ENCODE results near the gene ZBTB1. TPM values are rescaled to one million over a fixed set of nuclear protein-coding genes. Genes with fewer than 3 reads are reported as not detected.
A peak's percentile ranks its signal among the peaks of the same experiment; 100 is the strongest.

The ZBTB1 gene
- total RNA-seq, result 100 to 1,000 TPM in 1 of 2 donors, 10 to 100 TPM in 1; 75.6 to 154 TPM

GRCh38 chr14:64504310-64504896 is at the start of gene ZBTB1:
ZBTB1 (plus strand) TSS chr14:64504770; CDS start chr14:64521505, 16,735 bp downstream.
- peak within 1 kb of the TSS; percentile 97 for H3K27ac Mint-ChIP-seq
- H3K36me3 Mint-ChIP-seq (ENCODE audit: low read depth), result peaks cover 98% of the 10 kb centered on the region
- peak within 1 kb of the TSS; percentile 91 for H3K4me3 Mint-ChIP-seq
- peaks cover 29% of the 10 kb centered on the region for H3K4me1 Mint-ChIP-seq
- ATAC-seq (replicated peaks), result peak; percentile 45
- no peaks in the 10 kb centered on the region for H3K9me3 Mint-ChIP-seq
- no peaks in the 10 kb centered on the region for H3K27me3 Mint-ChIP-seq

GRCh38 chr14:64459405-64460136 is 45.0 kb upstream of the ZBTB1 start:
- no peaks in the 10 kb centered on the region for H3K27me3 Mint-ChIP-seq
- no peak overlapping the region for H3K27ac Mint-ChIP-seq
- no peak overlapping the region for H3K4me3 Mint-ChIP-seq
- ATAC-seq (replicated peaks), result no peak
- H3K4me1 Mint-ChIP-seq, result no peaks in the 10 kb centered on the region
- H3K9me3 Mint-ChIP-seq, result no peaks in the 10 kb centered on the region
- peaks cover 86% of the 10 kb centered on the region for H3K36me3 Mint-ChIP-seq (ENCODE audit: low read depth)

- no peak for ATAC-seq (replicated peaks)
- peaks cover 10% of the 10 kb centered on the region for H3K4me1 Mint-ChIP-seq
- H3K36me3 Mint-ChIP-seq (ENCODE audit: low read depth), result peaks cover 79% of the 10 kb centered on the region
- no peak overlapping the region for H3K4me3 Mint-ChIP-seq
- H3K9me3 Mint-ChIP-seq, result no peaks in the 10 kb centered on the region
- H3K27me3 Mint-ChIP-seq, result no peaks in the 10 kb centered on the region
- H3K27ac Mint-ChIP-seq, result no peak overlapping the region
Observed at GRCh38 chr14:64461221-64461620, 43.3 kb upstream of the ZBTB1 start.

GRCh38 chr14:64463195-64463594 is 41.4 kb upstream of the ZBTB1 start:
- Mint-ChIP-seq H3K27ac (no peak overlapping the region), H3K4me3 (no peak overlapping the region), H3K36me3 (ENCODE audit: low read depth) (peaks cover 60% of the 10 kb centered on the region), H3K4me1 (peaks cover 20% of the 10 kb centered on the region), H3K9me3 (no peaks in the 10 kb centered on the region), H3K27me3 (no peaks in the 10 kb centered on the region)
- no peak for ATAC-seq (replicated peaks)

GRCh38 chr14:64463873-64464272 is 40.7 kb upstream of the ZBTB1 start:
- H3K27me3 Mint-ChIP-seq, result no peaks in the 10 kb centered on the region
- H3K4me3 Mint-ChIP-seq, result no peak overlapping the region
- H3K36me3 Mint-ChIP-seq (ENCODE audit: low read depth), result peaks cover 53% of the 10 kb centered on the region
- ATAC-seq (replicated peaks), result no peak
- no peaks in the 10 kb centered on the region for H3K9me3 Mint-ChIP-seq
- no peak overlapping the region for H3K27ac Mint-ChIP-seq
- H3K4me1 Mint-ChIP-seq, result peaks cover 26% of the 10 kb centered on the region

- H3K27ac Mint-ChIP-seq, result peak overlapping the region; percentile 84
- H3K9me3 Mint-ChIP-seq, result no peaks in the 10 kb centered on the region
- peak overlapping the region; percentile 79 for H3K4me3 Mint-ChIP-seq
- H3K27me3 Mint-ChIP-seq, result no peaks in the 10 kb centered on the region
- peak; percentile 17 for ATAC-seq (replicated peaks)
- H3K4me1 Mint-ChIP-seq, result peaks cover 28% of the 10 kb centered on the region
- H3K36me3 Mint-ChIP-seq (ENCODE audit: low read depth), result peaks cover 45% of the 10 kb centered on the region
Observed at GRCh38 chr14:64464651-64465050, 39.9 kb upstream of the ZBTB1 start.

GRCh38 chr14:64465191-64465822 is 39.3 kb upstream of the ZBTB1 start, which contains the start of gene AKAP5:
AKAP5 (plus strand) TSS chr14:64465499; CDS start chr14:64468395, 2,896 bp downstream.
- Mint-ChIP-seq H3K27ac (peak within 1 kb of the TSS; percentile 84), H3K9me3 (no peaks in the 10 kb centered on the region), H3K4me1 (peaks cover 28% of the 10 kb centered on the region), H3K36me3 (ENCODE audit: low read depth) (peaks cover 39% of the 10 kb centered on the region), H3K27me3 (no peaks in the 10 kb centered on the region), H3K4me3 (peak within 1 kb of the TSS; percentile 88)
- ATAC-seq (replicated peaks), result peak; percentile 79

GRCh38 chr14:64465831-64466554 is 38.6 kb upstream of the ZBTB1 start:
- H3K4me1 Mint-ChIP-seq, result peaks cover 28% of the 10 kb centered on the region
- H3K9me3 Mint-ChIP-seq, result no peaks in the 10 kb centered on the region
- peak overlapping the region; percentile 62 for H3K27ac Mint-ChIP-seq
- peaks cover 36% of the 10 kb centered on the region for H3K36me3 Mint-ChIP-seq (ENCODE audit: low read depth)
- no peaks in the 10 kb centered on the region for H3K27me3 Mint-ChIP-seq
- H3K4me3 Mint-ChIP-seq, result peak overlapping the region; percentile 88
- peak; percentile 11 for ATAC-seq (replicated peaks)

GRCh38 chr14:64467101-64467500 is 37.5 kb upstream of the ZBTB1 start:
- Mint-ChIP-seq H3K4me1 (peaks cover 28% of the 10 kb centered on the region), H3K9me3 (no peaks in the 10 kb centered on the region), H3K27me3 (no peaks in the 10 kb centered on the region), H3K4me3 (peak overlapping the region; percentile 9), H3K27ac (no peak overlapping the region), H3K36me3 (ENCODE audit: low read depth) (peaks cover 44% of the 10 kb centered on the region)
- ATAC-seq (replicated peaks), result no peak

- Mint-ChIP-seq H3K27ac (no peak overlapping the region), H3K27me3 (no peaks in the 10 kb centered on the region)
Observed at GRCh38 chr14:64467566-64467965, 37.0 kb upstream of the ZBTB1 start.

GRCh38 chr14:64468451-64468850 is 36.1 kb upstream of the ZBTB1 start:
- peak overlapping the region; percentile 1 for H3K4me3 Mint-ChIP-seq
- peaks cover 35% of the 10 kb centered on the region for H3K36me3 Mint-ChIP-seq (ENCODE audit: low read depth)
- no peaks in the 10 kb centered on the region for H3K27me3 Mint-ChIP-seq
- no peak for ATAC-seq (replicated peaks)
- peak overlapping the region; percentile 10 for H3K27ac Mint-ChIP-seq
- peaks cover 28% of the 10 kb centered on the region for H3K4me1 Mint-ChIP-seq
- H3K9me3 Mint-ChIP-seq, result no peaks in the 10 kb centered on the region

More at GRCh38 chr14:64467566-64467965, 37.0 kb upstream of the ZBTB1 start:
- no peaks in the 10 kb centered on the region for H3K9me3 Mint-ChIP-seq
- H3K4me1 Mint-ChIP-seq, result peaks cover 28% of the 10 kb centered on the region
- peaks cover 44% of the 10 kb centered on the region for H3K36me3 Mint-ChIP-seq (ENCODE audit: low read depth)
- H3K4me3 Mint-ChIP-seq, result peak overlapping the region; percentile 9
- ATAC-seq (replicated peaks), result no peak

- Mint-ChIP-seq H3K9me3 (no peaks in the 10 kb centered on the region), H3K4me1 (peaks cover 12% of the 10 kb centered on the region), H3K36me3 (ENCODE audit: low read depth) (peaks cover 53% of the 10 kb centered on the region), H3K4me3 (peak overlapping the region; percentile 2), H3K27me3 (no peaks in the 10 kb centered on the region), H3K27ac (no peak overlapping the region)
- ATAC-seq (replicated peaks), result peak; percentile 37
Observed at GRCh38 chr14:64474041-64474440, 30.5 kb upstream of the ZBTB1 start.

- ATAC-seq (replicated peaks), result peak; percentile 66
- H3K9me3 Mint-ChIP-seq, result no peaks in the 10 kb centered on the region
- peak overlapping the region; percentile 11 for H3K4me3 Mint-ChIP-seq
- H3K27me3 Mint-ChIP-seq, result no peaks in the 10 kb centered on the region
- no peak overlapping the region for H3K27ac Mint-ChIP-seq
- H3K36me3 Mint-ChIP-seq (ENCODE audit: low read depth), result peaks cover 59% of the 10 kb centered on the region
- peaks cover 11% of the 10 kb centered on the region for H3K4me1 Mint-ChIP-seq
Observed at GRCh38 chr14:64474698-64475097, 29.9 kb upstream of the ZBTB1 start.

GRCh38 chr14:64475585-64476273 is 28.8 kb upstream of the ZBTB1 start:
- Mint-ChIP-seq H3K36me3 (ENCODE audit: low read depth) (peaks cover 64% of the 10 kb centered on the region), H3K4me3 (no peak overlapping the region), H3K27ac (no peak overlapping the region), H3K9me3 (no peaks in the 10 kb centered on the region), H3K4me1 (peaks cover 11% of the 10 kb centered on the region), H3K27me3 (no peaks in the 10 kb centered on the region)
- peak; percentile 22 for ATAC-seq (replicated peaks)
